ENCODE results near the gene MCMBP. TPM values are rescaled to one million over a fixed set of nuclear protein-coding genes. Genes with fewer than 3 reads are reported as not detected.
"Not testable (repeated sequence)": the region's sequence is repeated elsewhere in the genome, so short reads cannot be mapped to it uniquely, and the experiment has no call there.

Gene MCMBP
- polyA plus RNA-seq, 2 of the 4 experiments (the other 2 are of a cell fraction): 57.3 to 113 TPM

- CTCF ChIA-PET: interaction anchor here (1.9 kb wide), 1 partner anchor 26 kb away, joined by 5 read pairs; no protein-coding TSS in a partner anchor
- H3K27ac ChIP-seq: not testable (repeated sequence)
These were observed 13.4 kb upstream of the MCMBP start for GRCh38 chr10:119886070-119886469.

DNA sequence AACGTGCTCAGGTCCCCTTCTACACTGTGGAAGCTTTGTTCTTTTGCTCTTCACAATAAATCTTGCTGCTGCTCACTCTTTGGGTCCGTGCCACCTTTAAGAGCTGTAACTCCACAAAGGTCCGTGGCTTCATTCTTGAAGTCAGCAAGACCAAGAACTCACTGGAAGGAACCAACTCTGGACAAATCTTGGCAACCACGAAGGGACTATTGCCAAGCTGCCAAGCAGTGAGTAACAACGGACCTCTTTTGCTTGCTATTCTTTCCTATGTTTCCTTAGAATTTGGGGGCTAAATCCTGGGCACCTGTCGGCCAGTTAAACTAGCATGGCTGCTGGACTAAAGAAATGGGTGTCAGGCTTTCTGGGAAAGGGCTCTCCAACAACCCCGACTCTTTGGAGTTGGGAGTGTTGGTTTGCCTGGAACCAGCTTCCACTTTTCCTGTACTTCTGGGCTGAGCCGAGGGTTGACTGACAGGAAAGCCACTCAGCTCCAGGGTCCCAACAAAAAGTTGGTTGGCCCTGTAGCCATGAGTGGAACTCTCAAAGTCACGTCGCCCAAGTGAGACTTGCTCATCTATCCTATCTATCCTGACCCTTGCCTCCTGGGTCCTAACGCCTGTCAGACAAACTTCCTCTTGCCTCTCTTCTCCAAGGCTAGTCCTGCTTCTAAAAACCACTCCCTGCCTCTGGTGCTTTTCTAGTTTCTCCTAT, 11.4 kb upstream of the MCMBP start:
- not testable (repeated sequence) for H3K27ac ChIP-seq; H3K4me3 ChIP-seq; FAIRE-seq; H3K9me3 ChIP-seq; H3K4me1 ChIP-seq; H3K4me2 ChIP-seq; DNase-seq (ENCODE audit: low read depth in 1 of 2, low spot score in 1 of 2); ATAC-seq
- 62% methylated on average over 11 of the region's 11 CpGs for WGBS (ENCODE audit: missing lambda C conversion rate)
- POLR2A ChIA-PET: interaction anchor here (2.3 to 2.5 kb wide), 2 partner anchors 8 to 12 kb away, joined by 12 to 16 read pairs; partner anchors contain the start of genes MCMBP and SEC23IP
- CTCF ChIA-PET: interaction anchor here (0.7 to 1.8 kb wide), 3 partner anchors 11 to 19 kb away, joined by 3 to 6 read pairs (median 3); no protein-coding TSS in a partner anchor

More at GRCh38 chr10:119886070-119886469, 13.4 kb upstream of the MCMBP start:
- POLR2A ChIA-PET; FAIRE-seq; H3K4me3 ChIP-seq; ATAC-seq; H3K9me3 ChIP-seq; DNase-seq (ENCODE audit: low read depth in 1 of 2, low spot score in 1 of 2); H3K4me2 ChIP-seq; H3K4me1 ChIP-seq: not testable (repeated sequence)
- peak in 1 of 2 experiments; percentile 61; a peak in 2 of 4 replicates for TF ChIP-seq CEBPB (IDR thresholded peaks at IDR 0.05)
- 83% methylated on average over 6 of the region's 6 CpGs for WGBS (ENCODE audit: missing lambda C conversion rate)

- CTCF ChIA-PET: no interaction called here
- no peak for FAIRE-seq
These were observed 5.9 kb upstream of the MCMBP start for GRCh38 chr10:119878524-119878923.

DNA sequence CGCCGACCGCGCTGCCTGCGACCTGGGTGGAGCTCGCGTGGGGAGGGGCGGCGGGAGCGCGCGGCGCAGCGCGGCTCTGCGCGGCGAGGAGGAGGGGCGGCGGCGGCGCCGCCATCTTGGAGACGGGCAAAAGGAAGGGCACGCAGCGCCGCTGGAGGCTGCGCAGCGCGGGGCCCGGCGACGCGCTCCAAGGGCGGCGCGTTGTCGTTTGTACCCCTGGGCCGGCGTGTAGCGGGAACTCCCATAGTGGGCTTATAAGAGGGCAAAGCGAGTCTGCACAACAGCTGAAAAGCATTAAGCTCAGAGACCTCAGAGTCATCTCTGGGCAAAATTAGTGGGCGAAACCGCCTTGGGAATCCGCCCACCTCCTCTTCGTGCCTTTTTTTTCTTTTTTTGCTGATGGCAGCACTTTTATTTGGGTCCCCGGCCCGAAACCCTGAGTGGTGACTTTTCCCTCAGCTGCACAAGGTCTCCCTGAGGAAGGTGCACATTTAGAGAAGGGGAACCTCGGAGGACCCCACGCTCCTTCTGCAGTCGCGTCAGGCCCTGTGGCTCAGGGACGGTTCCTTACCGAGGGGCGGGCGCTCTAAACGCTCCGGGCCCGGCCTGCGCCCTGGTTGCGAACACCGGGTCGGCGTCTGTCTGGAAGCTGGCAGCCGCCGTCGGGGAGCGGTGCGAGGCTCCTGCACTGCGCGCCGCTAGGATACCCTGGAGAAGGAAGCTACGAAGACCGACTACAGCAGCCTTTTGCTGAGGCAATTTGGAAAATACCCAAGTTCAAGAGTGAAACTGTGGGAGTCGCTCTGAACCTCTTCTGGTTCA, 428 bp upstream of the MCMBP start:
- ChIA-PET POLR2A (interaction anchor here (0.5 to 3.2 kb wide), 13 partner anchors 9 to 276 kb away, joined by 3 to 44 read pairs (median 5); partner anchors contain the start of genes BAG3, SEC23IP and TIAL1), CTCF (interaction anchor here (0.9 to 5.4 kb wide), 8 partner anchors 9 to 190 kb away, joined by 3 to 44 read pairs (median 4); no protein-coding TSS in a partner anchor)
- peak overlapping the region; percentile 83 for H3K4me3 ChIP-seq
- peak overlapping the region; percentile 77 for H3K4me2 ChIP-seq
- peaks cover 21% of the 10 kb centered on the region; the same call in 2 of the 3 replicates for H3K4me1 ChIP-seq
- peak; percentile 49 to 86 for DNase-seq (ENCODE audit: low read depth in 1 of 2, low spot score in 1 of 2)
- H3K27ac ChIP-seq: peak overlapping the region; percentile 94 to 98
- ATAC-seq: peak; percentile 90 to 97
- 3% methylated on average over 43 of the region's 75 CpGs for WGBS (ENCODE audit: missing lambda C conversion rate)
- no peaks in the 10 kb centered on the region for H3K9me3 ChIP-seq
- no peak for FAIRE-seq
- no peak for TF ChIP-seq ZFP36 (IDR thresholded peaks at IDR 0.05; ENCODE audit: borderline replicate concordance, partially characterized antibody)
- no peak for TF ChIP-seq ZSCAN20 (CRISPR knock-in tag; IDR thresholded peaks at IDR 0.05)
- peak in 1 of 2 experiments; percentile 85; a peak in 3 of 5 replicates for TF ChIP-seq JUN (IDR thresholded peaks at IDR 0.05)
- TF ChIP-seq CTCF (IDR thresholded peaks at IDR 0.05): no peak
- no peak for TF ChIP-seq CHD2 (IDR thresholded peaks at IDR 0.05; ENCODE audit: low read length, partially characterized antibody)
- TF ChIP-seq FOXS1 (CRISPR knock-in tag; IDR thresholded peaks at IDR 0.05): no peak
- no peak for TF ChIP-seq HEYL (CRISPR knock-in tag; IDR thresholded peaks at IDR 0.05)
- 0 out of 2 replicates have a peak, but pooled peaks have one; percentile 37 for TF ChIP-seq EHF (CRISPR knock-in tag; IDR thresholded peaks at IDR 0.05)
- TF ChIP-seq RAD21 (conservative IDR thresholded peaks at IDR 0.05 in 1 of 2, IDR thresholded peaks at IDR 0.05 in 1 of 2): no peak
- peak; percentile 39; the same call in 1 of the 2 replicates for TF ChIP-seq HOXB5 (CRISPR knock-in tag; IDR thresholded peaks at IDR 0.05)
- TF ChIP-seq, protein P1, sequence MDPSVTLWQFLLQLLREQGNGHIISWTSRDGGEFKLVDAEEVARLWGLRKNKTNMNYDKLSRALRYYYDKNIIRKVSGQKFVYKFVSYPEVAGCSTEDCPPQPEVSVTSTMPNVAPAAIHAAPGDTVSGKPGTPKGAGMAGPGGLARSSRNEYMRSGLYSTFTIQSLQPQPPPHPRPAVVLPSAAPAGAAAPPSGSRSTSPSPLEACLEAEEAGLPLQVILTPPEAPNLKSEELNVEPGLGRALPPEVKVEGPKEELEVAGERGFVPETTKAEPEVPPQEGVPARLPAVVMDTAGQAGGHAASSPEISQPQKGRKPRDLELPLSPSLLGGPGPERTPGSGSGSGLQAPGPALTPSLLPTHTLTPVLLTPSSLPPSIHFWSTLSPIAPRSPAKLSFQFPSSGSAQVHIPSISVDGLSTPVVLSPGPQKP (IDR thresholded peaks at IDR 0.05; ENCODE audit: low read depth, low read length): no peak
- peak; percentile 69 for TF ChIP-seq POLR2A (IDR thresholded peaks at IDR 0.05; ENCODE audit: low read length)
- no peak for TF ChIP-seq HOXA7 (CRISPR knock-in tag; IDR thresholded peaks at IDR 0.05)
- no peak for TF ChIP-seq FOSB (CRISPR knock-in tag; IDR thresholded peaks at IDR 0.05)
- TF ChIP-seq NPAS2 (CRISPR knock-in tag; IDR thresholded peaks at IDR 0.05; ENCODE audit: borderline replicate concordance): no peak
- TF ChIP-seq MAZ (IDR thresholded peaks at IDR 0.05; ENCODE audit: borderline replicate concordance, low read depth, low read length): no peak

More at GRCh38 chr10:119878524-119878923, 5.9 kb upstream of the MCMBP start:
- 76% methylated on average over 2 of the region's 2 CpGs for WGBS (ENCODE audit: missing lambda C conversion rate)
- POLR2A ChIA-PET: no interaction called here
- no peak overlapping the region for H3K4me3 ChIP-seq
- DNase-seq (ENCODE audit: low read depth in 1 of 2, low spot score in 1 of 2): no peak
- no peaks in the 10 kb centered on the region for H3K9me3 ChIP-seq
- H3K27ac ChIP-seq: no peak overlapping the region
- ATAC-seq: no peak
- no peak overlapping the region for H3K4me2 ChIP-seq
- TF ChIP-seq RFX5 (IDR thresholded peaks at IDR 0.05) (no peak), GATA3 (IDR thresholded peaks at IDR 0.05; ENCODE audit: borderline replicate concordance) (no peak), CHD2 (IDR thresholded peaks at IDR 0.05; ENCODE audit: low read length, partially characterized antibody) (no peak), E2F6 (IDR thresholded peaks at IDR 0.05; ENCODE audit: borderline replicate concordance, low read depth) (no peak)
- TF ChIP-seq, protein P1 (IDR thresholded peaks at IDR 0.05; ENCODE audit: low read depth, low read length): no peak
- peaks cover 4% of the 10 kb centered on the region; the same call in 2 of the 3 replicates for H3K4me1 ChIP-seq
